SK-N-SH (cell line): ENCODE results near the gene RAC2. TPM values are rescaled to one million over a fixed set of nuclear protein-coding genes. Genes with fewer than 3 reads are reported as not detected.
A peak's percentile ranks its signal among the peaks of the same experiment; 100 is the strongest.

Source experiments
- CTCF ChIA-PET: fragments of 300-600, 350-600 bp; formaldehyde crosslinking; extraction: SDS; loops from one replicate; lab custom pipeline; 2021; lab: Yijun Ruan, JAX
- POLR2A ChIA-PET: fragments of 350-600 bp; sonication (Branson Sonifier 250); formaldehyde crosslinking; extraction: SDS; loops from one replicate; lab custom pipeline; 2020; ENCODE audit warnings: antibody characterized with exemption, inconsistent platforms; lab: Yijun Ruan, JAX
- DNase-seq: peaks from one replicate; pipeline ENCODE4 v3.0.0; 2012
- H2AFZ ChIP-seq: fragments of 200-600 bp; sonication (generic); 2 replicates; pipeline ENCODE4 v1.8.1; 2016; ENCODE audit warnings: antibody characterized with exemption, mild to moderate bottlenecking, low read depth
- H3F3A ChIP-seq: fragments of 200-600 bp; sonication (generic); replicated peaks from 2 replicates; pipeline ENCODE3; 2016; ENCODE audit warnings: antibody characterized with exemption, mild to moderate bottlenecking; ENCODE audit not compliant: insufficient read depth
- H3K27ac ChIP-seq, 2 experiments: fragments of 200-500 bp in 1 of 2; fragments of 200-600 bp in 1 of 2; sonication (Bioruptor generic) in 1 of 2; sonication (generic), shearing (Covaris generic) in 1 of 2; 2 replicates each; pipeline versions ENCODE4 v1.5.1 to v1.6.1; 2014 to 2016; ENCODE audit warnings: low read depth in 2 of 2, inconsistent platforms in 1 of 2, low read length in 1 of 2, mild to moderate bottlenecking in 1 of 2, mixed read lengths in 1 of 2
- H3K27me3 ChIP-seq: fragments of 200-600 bp; sonication (generic), shearing (Covaris generic); 2 replicates; pipeline ENCODE4 v1.6.1; 2016; ENCODE audit warnings: mixed run types; ENCODE audit not compliant: insufficient read depth
- H3K36me3 ChIP-seq, 2 experiments: fragments of 200-500 bp in 1 of 2; fragments of 200-600 bp in 1 of 2; sonication (Bioruptor generic) in 1 of 2; sonication (generic) in 1 of 2; replicated peaks in 1 of 2; 2 replicates each; pipeline versions ENCODE3 to v1.5.1; 2014 to 2016; ENCODE audit warnings: low read length in 1 of 2, mild to moderate bottlenecking in 1 of 2; ENCODE audit not compliant: insufficient read depth in 2 of 2, control insufficient read depth in 1 of 2
- H3K4me1 ChIP-seq, 2 experiments: fragments of 200-500 bp in 1 of 2; fragments of 200-600 bp in 1 of 2; sonication (Bioruptor generic) in 1 of 2; sonication (generic), shearing (Covaris generic) in 1 of 2; 2 replicates each; pipeline versions ENCODE4 v1.5.1 to v1.6.1; 2014 to 2016; ENCODE audit warnings: low read depth in 1 of 2, low read length in 1 of 2, mixed run types in 1 of 2; ENCODE audit not compliant: insufficient read depth in 2 of 2, control insufficient read depth in 1 of 2
- H3K4me2 ChIP-seq: fragments of 200-600 bp; sonication (generic), shearing (Covaris generic); 2 replicates; pipeline ENCODE4 v1.6.1; 2017; ENCODE audit warnings: mixed run types
- H3K4me3 ChIP-seq, 2 experiments: fragments of 200-500 bp in 1 of 2; fragments of 200-600 bp in 1 of 2; sonication (Bioruptor generic) in 1 of 2; sonication (generic), shearing (Covaris generic) in 1 of 2; 2 replicates each; pipeline versions ENCODE4 v1.5.1 to v1.8.1; 2014 to 2016; ENCODE audit warnings: low read depth in 2 of 2, inconsistent platforms in 1 of 2, low read length in 1 of 2, mild to moderate bottlenecking in 1 of 2, mixed read lengths in 1 of 2, moderate library complexity in 1 of 2
- H3K79me2 ChIP-seq: fragments of 200-600 bp; sonication (generic); 2 replicates; pipeline ENCODE4 v1.8.1; 2017; ENCODE audit warnings: mild to moderate bottlenecking; ENCODE audit not compliant: insufficient read depth
- H3K9ac ChIP-seq: fragments of 200-600 bp; sonication (generic); 2 replicates; pipeline ENCODE4 v1.6.1; 2017; ENCODE audit warnings: mixed run types
- H3K9me2 ChIP-seq: fragments of 200-600 bp; sonication (generic); 2 replicates; pipeline ENCODE4 v1.6.1; 2017; ENCODE audit warnings: mixed run types
- H3K9me3 ChIP-seq: fragments of 200-600 bp; sonication (generic); 2 replicates; pipeline ENCODE4 v1.6.1; 2017; ENCODE audit warnings: mixed run types, mild to moderate bottlenecking, moderate library complexity
- H4K20me1 ChIP-seq: fragments of 200-600 bp; sonication (generic); 2 replicates; pipeline ENCODE4 v1.6.1; 2017; ENCODE audit warnings: mild to moderate bottlenecking, mixed run types; ENCODE audit not compliant: insufficient read depth
- CHD2 ChIP-seq: fragments of 150-350 bp; IDR thresholded peaks from 2 replicates; pipeline ENCODE4 v1.6.1; 2018; ENCODE audit warnings: low read length; ENCODE audit not compliant: partially characterized antibody
- CTCF ChIP-seq: fragments of 200-600 bp; sonication (generic); IDR thresholded peaks from 2 replicates; pipeline ENCODE4 v1.6.1; 2017; ENCODE audit warnings: antibody characterized with exemption, mild to moderate bottlenecking, moderate library complexity
- ELF1 ChIP-seq: IDR thresholded peaks from 2 replicates; pipeline ENCODE4 v1.4.0; 2012
- EP300 ChIP-seq, 2 experiments: IDR thresholded peaks; 2 replicates each; pipeline versions ENCODE4 v1.4.0 to v1.6.1; 2012; ENCODE audit warnings: borderline replicate concordance in 1 of 2, low read depth in 1 of 2, low read length in 1 of 2
- EZH2phosphoT487 ChIP-seq: fragments of 200-600 bp; sonication (generic); IDR thresholded peaks from 2 replicates; pipeline ENCODE4 v1.6.1; 2017; ENCODE audit warnings: low read depth, mixed run types, mild to moderate bottlenecking, antibody characterized with exemption, moderate library complexity, borderline replicate concordance
- FOXJ3 ChIP-seq: sonication (generic); formaldehyde crosslinking; IDR thresholded peaks from 2 replicates; pipeline ENCODE4 v1.5.1; 2020; ENCODE audit warnings: mild to moderate bottlenecking, missing genetic modification reagents
- FOXM1 ChIP-seq: IDR thresholded peaks from 2 replicates; pipeline ENCODE4 v1.4.0; 2012; ENCODE audit warnings: low read depth, mild to moderate bottlenecking
- JUND ChIP-seq: IDR thresholded peaks from 2 replicates; pipeline ENCODE4 v1.4.0; 2012
- NFIC ChIP-seq: IDR thresholded peaks from 2 replicates; pipeline ENCODE4 v1.4.0; 2012; ENCODE audit warnings: borderline replicate concordance
- RAD21 ChIP-seq: IDR thresholded peaks from 2 replicates; pipeline ENCODE4 v1.6.1; 2012; ENCODE audit warnings: mild to moderate bottlenecking, low read length
- SMC3 ChIP-seq: IDR thresholded peaks from 2 replicates; pipeline ENCODE4 v1.6.1; 2012; ENCODE audit warnings: low read depth, low read length, improper control_type of control experiment
- TAF1 ChIP-seq: IDR thresholded peaks from 2 replicates; pipeline ENCODE4 v1.6.1; 2012; ENCODE audit warnings: low read depth, mild to moderate bottlenecking, low read length, moderate library complexity, borderline replicate concordance
- TCF12 ChIP-seq: IDR thresholded peaks from 2 replicates; pipeline ENCODE4 v1.4.0; 2012
- USF2 ChIP-seq: fragments of 150-350 bp; IDR thresholded peaks from 2 replicates; pipeline ENCODE4 v1.6.1; 2017; ENCODE audit warnings: antibody characterized with exemption, low read length, low read depth, borderline replicate concordance
- WGBS: methylation state at CpG from one replicate; pipeline ENCODE4 v1.1.6; 2017; ENCODE audit warnings: low lambda C conversion rate; 5-methylcytosine and 5-hydroxymethylcytosine counted together
- polyA plus RNA-seq, 3 experiments: library from polyadenylated mRNA; depleted of rRNA; stranded (reverse); fragments of >200 nt; gene quantifications; 2 replicates each; pipeline ENCODE4 v1.2.3, GENCODE V29; 2012
- TF ChIP-seq, protein P1 (sequence below): IDR thresholded peaks from 2 replicates; pipeline ENCODE4 v1.4.0; 2012; ENCODE audit warnings: low read depth, borderline replicate concordance

RAC2 gene
- polyA plus RNA-seq, 1 of the 3 experiments (the other 2 are of a cell fraction) = 29.9 TPM

DNA sequence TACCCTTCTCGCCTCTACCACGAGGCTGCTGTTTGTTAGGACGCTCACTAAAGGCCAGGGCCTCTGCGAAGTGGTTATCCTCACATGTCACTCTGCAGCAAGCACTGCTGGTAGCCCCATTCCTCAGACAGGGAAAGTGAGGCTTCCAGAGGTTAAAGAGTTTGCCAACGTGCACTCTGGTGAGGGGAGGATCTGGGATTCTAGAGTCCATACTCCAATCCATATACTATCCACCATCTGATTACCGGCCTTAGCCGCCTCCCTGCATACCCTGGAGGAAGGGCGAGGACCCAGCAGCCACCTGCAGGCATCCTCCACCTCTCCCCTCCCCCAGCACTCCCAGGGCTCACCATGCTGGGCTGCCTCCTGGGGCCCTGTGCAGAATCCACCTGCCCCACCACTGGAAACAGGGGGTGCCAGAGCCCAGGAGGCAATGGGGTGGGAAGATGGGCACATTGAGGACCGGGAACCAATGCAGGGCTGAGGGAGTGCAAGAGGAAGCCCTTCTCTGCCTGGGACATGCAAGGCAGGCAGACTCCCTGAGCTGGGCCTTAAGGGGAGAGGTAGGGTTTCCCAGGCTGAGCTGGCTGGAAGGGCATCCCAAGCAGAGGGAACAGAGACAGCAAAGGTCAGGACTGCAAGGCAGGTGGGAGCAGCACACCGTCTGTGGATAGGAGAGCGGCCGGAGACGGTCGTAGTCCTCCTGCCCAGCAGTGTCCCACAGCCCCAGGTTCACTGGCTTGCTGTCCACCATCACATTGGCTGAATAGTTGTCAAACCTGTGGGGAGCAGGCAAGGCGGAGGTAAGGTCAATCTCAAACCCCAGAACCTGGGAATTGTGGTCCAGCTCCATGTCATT lies 11.7 kb downstream of the RAC2 start:
- peaks cover 17% of the 10 kb centered on the region for H3F3A ChIP-seq
- no peaks in the 10 kb centered on the region for H3K9me3 ChIP-seq
- no peak for DNase-seq
- TF ChIP-seq SMC3 (no peak), CTCF (no peak)
- TF ChIP-seq, protein P1, sequence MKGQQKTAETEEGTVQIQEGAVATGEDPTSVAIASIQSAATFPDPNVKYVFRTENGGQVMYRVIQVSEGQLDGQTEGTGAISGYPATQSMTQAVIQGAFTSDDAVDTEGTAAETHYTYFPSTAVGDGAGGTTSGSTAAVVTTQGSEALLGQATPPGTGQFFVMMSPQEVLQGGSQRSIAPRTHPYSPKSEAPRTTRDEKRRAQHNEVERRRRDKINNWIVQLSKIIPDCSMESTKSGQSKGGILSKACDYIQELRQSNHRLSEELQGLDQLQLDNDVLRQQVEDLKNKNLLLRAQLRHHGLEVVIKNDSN = no peak
- H3K27me3 ChIP-seq = no peaks in the 10 kb centered on the region
- H3K4me3 ChIP-seq = no peak overlapping the region
- ChIA-PET POLR2A (no interaction called here), CTCF (interaction anchor here (1.6 to 5.9 kb wide), 2 partner anchors 22 to 28 kb away, joined by 4 to 52 read pairs; no protein-coding TSS in a partner anchor)
- no peak overlapping the region for H3K27ac ChIP-seq
- H3K4me2 ChIP-seq = no peak overlapping the region
- 87% methylated on average over 12 of the region's 15 CpGs for WGBS
- no peaks in the 10 kb centered on the region for H4K20me1 ChIP-seq
- H3K36me3 ChIP-seq = no peaks in the 10 kb centered on the region
- no peak overlapping the region for H2AFZ ChIP-seq
- no peaks in the 10 kb centered on the region for H3K9me2 ChIP-seq
- peaks cover 15 to 22% of the 10 kb centered on the region in 2 experiments; a peak in 3 of 4 replicates for H3K4me1 ChIP-seq
- H3K9ac ChIP-seq = no peak overlapping the region
- no peaks in the 10 kb centered on the region for H3K79me2 ChIP-seq

- H3F3A ChIP-seq = peaks cover 17% of the 10 kb centered on the region
- peak; percentile 12 for DNase-seq
- H3K4me2 ChIP-seq = no peak overlapping the region
- H3K79me2 ChIP-seq = no peaks in the 10 kb centered on the region
- H3K9ac ChIP-seq = no peak overlapping the region
- 91% methylated on average over 20 of the region's 21 CpGs for WGBS
- no peaks in the 10 kb centered on the region for H3K36me3 ChIP-seq
- no peak overlapping the region for H3K27ac ChIP-seq
- H4K20me1 ChIP-seq = no peaks in the 10 kb centered on the region
- H3K4me1 ChIP-seq = peaks cover 15 to 22% of the 10 kb centered on the region in 2 experiments; a peak in 3 of 4 replicates
- CTCF ChIA-PET = interaction anchor here (1.6 to 5.9 kb wide), 2 partner anchors 22 to 29 kb away, joined by 4 to 52 read pairs; no protein-coding TSS in a partner anchor
- no peaks in the 10 kb centered on the region for H3K9me2 ChIP-seq
- TF ChIP-seq JUND (no peak), FOXM1 (no peak), USF2 (no peak), TAF1 (no peak), CHD2 (no peak), ELF1 (no peak), EP300 (IDR thresholded peaks at IDR 0.05; ENCODE audit: borderline replicate concordance in 1 of 2, low read depth in 1 of 2, low read length in 1 of 2) (no peak), TCF12 (no peak), EZH2phosphoT487 (no peak), SMC3 (no peak), FOXJ3 (CRISPR knock-in tag) (no peak), RAD21 (no peak), NFIC (no peak)
- H3K27me3 ChIP-seq = no peaks in the 10 kb centered on the region
- H2AFZ ChIP-seq = no peak overlapping the region
- no peaks in the 10 kb centered on the region for H3K9me3 ChIP-seq
- POLR2A ChIA-PET = no interaction called here
- H3K4me3 ChIP-seq = no peak overlapping the region
Observed at GRCh38 chr22:37231406-37232139, 12.5 kb downstream of the RAC2 start.
